PFSK-1 (cell line): ENCODE measurements around the gene LRPAP1.

Source experiments
- POLR2AphosphoS5 ChIP-seq: IDR thresholded peaks from 2 replicates; pipeline ENCODE4 v1.6.1; 2012; ENCODE audit warnings: low read depth, mild to moderate bottlenecking, control low read depth, low read length, moderate library complexity
- TAF1 ChIP-seq: IDR thresholded peaks from 2 replicates; pipeline ENCODE4 v1.6.1; 2012; ENCODE audit warnings: low read length, control low read depth, borderline replicate concordance; ENCODE audit not compliant: insufficient read depth
- TF ChIP-seq, protein P1 (sequence below), 2 experiments: IDR thresholded peaks; 2 replicates each; pipeline versions ENCODE4 v1.6.1 to v1.8.0; 2011 to 2012; ENCODE audit warnings: low read depth in 2 of 2, low read length in 2 of 2, control low read depth in 1 of 2, inconsistent platforms in 1 of 2, mild to moderate bottlenecking in 1 of 2, moderate library complexity in 1 of 2; ENCODE audit not compliant: insufficient read depth in 1 of 2

DNA sequence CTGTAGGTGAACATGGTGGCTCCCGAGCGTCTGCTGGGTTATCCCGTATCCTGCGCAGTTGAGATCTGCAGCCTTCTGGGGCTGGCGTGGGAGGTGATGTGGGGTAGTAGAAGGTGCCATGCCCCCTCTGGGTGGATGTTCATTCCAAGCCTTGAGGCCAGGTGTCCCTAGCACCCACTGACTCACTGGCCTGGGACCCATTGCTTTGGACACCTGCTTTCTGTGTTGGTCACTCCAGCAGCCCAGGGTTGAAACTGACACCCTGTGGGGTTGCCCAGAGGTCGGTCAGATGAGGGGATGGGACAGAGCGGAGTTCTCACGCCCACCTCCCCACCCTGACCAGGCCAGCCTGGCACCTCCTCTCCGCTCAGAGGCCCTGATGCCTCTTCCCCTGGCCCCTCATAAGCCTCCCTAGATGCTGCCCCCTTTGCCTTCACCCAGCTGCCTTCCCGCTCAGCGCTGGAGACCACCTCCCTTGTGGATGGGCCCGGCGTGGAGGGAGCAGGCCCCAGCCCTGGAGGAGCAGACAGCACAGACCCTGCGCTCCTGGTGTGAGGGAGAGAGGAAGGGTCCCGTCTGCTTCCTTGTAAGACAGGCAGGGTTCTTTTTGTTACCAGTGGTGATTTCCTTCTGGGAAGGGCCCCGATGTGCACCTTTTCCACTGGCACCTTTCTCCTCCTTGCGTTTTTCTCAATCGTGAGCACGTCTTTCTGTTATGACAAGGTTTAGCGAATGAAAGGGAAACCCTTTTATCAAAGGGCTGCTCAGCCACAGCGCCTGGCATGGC, 67.1 kb downstream of the LRPAP1 start:
- no peak for TF ChIP-seq TAF1
- TF ChIP-seq, protein P1, sequence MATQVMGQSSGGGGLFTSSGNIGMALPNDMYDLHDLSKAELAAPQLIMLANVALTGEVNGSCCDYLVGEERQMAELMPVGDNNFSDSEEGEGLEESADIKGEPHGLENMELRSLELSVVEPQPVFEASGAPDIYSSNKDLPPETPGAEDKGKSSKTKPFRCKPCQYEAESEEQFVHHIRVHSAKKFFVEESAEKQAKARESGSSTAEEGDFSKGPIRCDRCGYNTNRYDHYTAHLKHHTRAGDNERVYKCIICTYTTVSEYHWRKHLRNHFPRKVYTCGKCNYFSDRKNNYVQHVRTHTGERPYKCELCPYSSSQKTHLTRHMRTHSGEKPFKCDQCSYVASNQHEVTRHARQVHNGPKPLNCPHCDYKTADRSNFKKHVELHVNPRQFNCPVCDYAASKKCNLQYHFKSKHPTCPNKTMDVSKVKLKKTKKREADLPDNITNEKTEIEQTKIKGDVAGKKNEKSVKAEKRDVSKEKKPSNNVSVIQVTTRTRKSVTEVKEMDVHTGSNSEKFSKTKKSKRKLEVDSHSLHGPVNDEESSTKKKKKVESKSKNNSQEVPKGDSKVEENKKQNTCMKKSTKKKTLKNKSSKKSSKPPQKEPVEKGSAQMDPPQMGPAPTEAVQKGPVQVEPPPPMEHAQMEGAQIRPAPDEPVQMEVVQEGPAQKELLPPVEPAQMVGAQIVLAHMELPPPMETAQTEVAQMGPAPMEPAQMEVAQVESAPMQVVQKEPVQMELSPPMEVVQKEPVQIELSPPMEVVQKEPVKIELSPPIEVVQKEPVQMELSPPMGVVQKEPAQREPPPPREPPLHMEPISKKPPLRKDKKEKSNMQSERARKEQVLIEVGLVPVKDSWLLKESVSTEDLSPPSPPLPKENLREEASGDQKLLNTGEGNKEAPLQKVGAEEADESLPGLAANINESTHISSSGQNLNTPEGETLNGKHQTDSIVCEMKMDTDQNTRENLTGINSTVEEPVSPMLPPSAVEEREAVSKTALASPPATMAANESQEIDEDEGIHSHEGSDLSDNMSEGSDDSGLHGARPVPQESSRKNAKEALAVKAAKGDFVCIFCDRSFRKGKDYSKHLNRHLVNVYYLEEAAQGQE (IDR thresholded peaks at IDR 0.05; ENCODE audit: insufficient read depth in 1 of 2, low read depth in 2 of 2, low read length in 2 of 2) = no peak
- no peak for TF ChIP-seq POLR2AphosphoS5
